K562 (cell line): ENCODE results near the gene VAC14. TPM values are rescaled to one million over a fixed set of nuclear protein-coding genes. Genes with fewer than 3 reads are reported as not detected.

Source experiments
- ATAC-seq: fragments of 200-7000 bp; cut with Tn5 transposase; 3 replicates; pipeline ENCODE4 v1.9.1; 2020; ENCODE audit warnings: moderate library complexity
- BruUV-seq: library from RNA; stranded (reverse); fragments of 400-500 nt; replicated peaks from 2 replicates; lab custom pipeline; 2021; lab: Mats Ljungman, UMichigan
- CTCF ChIA-PET: fragments of 300-600 bp; formaldehyde crosslinking; extraction: SDS; loops from one replicate; lab custom pipeline; 2021; ENCODE audit warnings: low intra/inter-chr PET ratio; lab: Yijun Ruan, JAX
- POLR2A ChIA-PET: fragments of 300-600, 350-650 bp; sonication (Branson Sonifier 250); formaldehyde crosslinking; extraction: SDS; loops from one replicate; lab custom pipeline; 2021; ENCODE audit warnings: antibody characterized with exemption, inconsistent platforms; lab: Yijun Ruan, JAX
- DNase-seq, 4 experiments: peaks; one replicate each; pipeline versions ENCODE4 v3.0.0 to v3.0.0-alpha.2; 2011 to 2018; ENCODE audit warnings: low spot score in 3 of 4, mixed read lengths in 3 of 4; ENCODE audit errors: extremely low read depth in 1 of 4
- FAIRE-seq: peaks from 2 replicates; lab custom pipeline; 2011; peaks lifted over from hg19 to GRCh38; lab: Jason Lieb, UNC
- H2AFZ ChIP-seq: 2 replicates; pipeline ENCODE4 v1.6.0; 2011; ENCODE audit warnings: low read depth, low read length, control low read depth, inconsistent platforms
- H3K27ac ChIP-seq: fragments of 200-600 bp; 3 replicates; pipeline ENCODE4 v1.8.0; 2011; ENCODE audit warnings: low read depth, mild to moderate bottlenecking, control low read depth, inconsistent platforms, low read length, moderate library complexity, mixed read lengths; ENCODE audit errors: extremely low read depth
- H3K27me3 ChIP-seq, 2 experiments: fragments of 300-600 bp in 1 of 2; 2 replicates in 1 of 2; 3 replicates in 1 of 2; pipeline versions ENCODE4 v1.6.0 to v1.8.0; 2011; ENCODE audit warnings: inconsistent platforms in 2 of 2, low read length in 2 of 2, mild to moderate bottlenecking in 1 of 2, mixed read lengths in 1 of 2, moderate library complexity in 1 of 2; ENCODE audit not compliant: control insufficient read depth in 2 of 2, insufficient read depth in 2 of 2
- H3K36me3 ChIP-seq: fragments of 300-600 bp; 3 replicates; pipeline ENCODE4 v1.8.0; 2011; ENCODE audit warnings: mild to moderate bottlenecking, low read length, inconsistent platforms; ENCODE audit not compliant: control insufficient read depth, insufficient read depth
- H3K4me1 ChIP-seq, 2 experiments: fragments of 200-600 bp in 1 of 2; replicated peaks in 1 of 2; 2 replicates in 1 of 2; 3 replicates in 1 of 2; pipeline versions ENCODE4 v1.5.1 to v1.8.0; 2011; ENCODE audit warnings: inconsistent platforms in 2 of 2, low read length in 2 of 2, mild to moderate bottlenecking in 1 of 2, mixed read lengths in 1 of 2, moderate library complexity in 1 of 2; ENCODE audit not compliant: control insufficient read depth in 2 of 2, insufficient read depth in 2 of 2
- H3K4me2 ChIP-seq: 2 replicates; pipeline ENCODE4 v1.6.1; 2011; ENCODE audit warnings: low read length, control low read depth, inconsistent platforms, mixed read lengths; ENCODE audit not compliant: insufficient read depth
- H3K4me3 ChIP-seq: fragments of 200-600 bp; sonication (generic), shearing (Covaris generic); 2 replicates; pipeline ENCODE4 v1.5.1; 2016; ENCODE audit warnings: control low read depth, inconsistent platforms
- H3K79me2 ChIP-seq: fragments of 200-600 bp; 3 replicates; pipeline ENCODE4 v1.8.0; 2011; ENCODE audit warnings: low read length, inconsistent platforms; ENCODE audit not compliant: control insufficient read depth, insufficient read depth
- H3K9ac ChIP-seq, 2 experiments: 2 replicates each; pipeline versions ENCODE4 v1.6.0 to v1.6.1; 2011; ENCODE audit warnings: low read depth in 2 of 2, low read length in 2 of 2, control low read depth in 1 of 2, inconsistent platforms in 1 of 2, mild to moderate bottlenecking in 1 of 2, mixed read lengths in 1 of 2; ENCODE audit not compliant: insufficient read depth in 1 of 2
- H3K9me1 ChIP-seq: one replicate; pipeline ENCODE4 v1.6.0; 2011; ENCODE audit warnings: inconsistent platforms, mild to moderate bottlenecking, low read length, moderate library complexity; ENCODE audit not compliant: control insufficient read depth, insufficient read depth
- H3K9me3 ChIP-seq: replicated peaks from 2 replicates; pipeline ENCODE4 v1.5.1; 2011; ENCODE audit warnings: low read depth, low read length, inconsistent platforms; ENCODE audit not compliant: control insufficient read depth, insufficient read depth
- H4K20me1 ChIP-seq: replicated peaks from 2 replicates; pipeline ENCODE4 v1.6.1; 2011; ENCODE audit warnings: low read length, inconsistent platforms, mixed read lengths; ENCODE audit not compliant: control insufficient read depth, insufficient read depth
- CHAMP1 ChIP-seq: fragments of 450-650 bp; IDR thresholded peaks from 2 replicates; pipeline ENCODE4 v1.6.1; 2016; ENCODE audit warnings: mild to moderate bottlenecking
- EGR1 ChIP-seq: fragments of 450-650 bp; conservative IDR thresholded peaks from 2 replicates; pipeline ENCODE4 v1.6.1; 2017; ENCODE audit warnings: mild to moderate bottlenecking
- HCFC1 ChIP-seq: IDR thresholded peaks from 2 replicates; pipeline ENCODE4 v1.6.1; 2012; ENCODE audit warnings: low read depth, low read length, improper control_type of control experiment
- L3MBTL2 ChIP-seq: fragments of 450-650 bp; IDR thresholded peaks from 2 replicates; pipeline ENCODE4 v1.6.1; 2016; ENCODE audit warnings: mild to moderate bottlenecking, moderate library complexity
- NFIC ChIP-seq: fragments of 450-650 bp; IDR thresholded peaks from 2 replicates; pipeline ENCODE4 v1.6.1; 2017; ENCODE audit warnings: mild to moderate bottlenecking, inconsistent platforms
- PPARD ChIP-seq: fragments of 250-450 bp; sonication (Bioruptor Pico); IDR thresholded peaks from 2 replicates; pipeline ENCODE4 v1.8.0; 2022; ENCODE audit warnings: inconsistent platforms, mild to moderate bottlenecking, moderate library complexity
- ZNF224 ChIP-seq: sonication (generic); formaldehyde crosslinking; IDR thresholded peaks from 2 replicates; pipeline ENCODE4 v1.8.0; 2022; ENCODE audit warnings: mild to moderate bottlenecking, missing genetic modification reagents
- WGBS: fragments of 100-300 bp; shearing (Covaris generic); methylation state at CpG from one replicate; pipeline ENCODE4 v1.1.6; 2016; ENCODE audit warnings: low coverage, mixed read lengths; ENCODE audit not compliant: insufficient coverage; ENCODE audit errors: missing lambda C conversion rate; 5-methylcytosine and 5-hydroxymethylcytosine counted together
- in situ Hi-C: fragments of 300-500 bp; cut with MboI; formaldehyde crosslinking; loops from 4 replicates; pipeline ENCODE4 v1.15.0; 2018; ENCODE audit warnings: inconsistent platforms, mixed read lengths
- intact Hi-C: fragments of 100-400 bp; cut with micrococcal nuclease; formaldehyde crosslinking; loops from 2 replicates; pipeline ENCODE4 v1.14.2; 2022
- polyA plus RNA-seq, 8 experiments: library from polyadenylated mRNA; depleted of rRNA in 4 of 8; stranded (reverse) in 5 of 8; unstranded in 3 of 8; fragments of >200 nt; fragmentation: Nextera tagmentation in 2 of 8; fragmentation: Illumina TruSeq in 1 of 8; extraction: Ambion mirVana in 2 of 8; extraction: Trizol in 1 of 8; gene quantifications; 2 replicates each; pipeline versions ENCODE4 v1.2.1 to v1.2.3, GENCODE V29; 2011 to 2014; ENCODE audit warnings: inconsistent platforms in 1 of 8, missing spikeins in 1 of 8
- total RNA-seq, 7 experiments: library from RNA; depleted of rRNA in 6 of 7; stranded (reverse); fragments of >200 nt in 6 of 7; fragmentation: Illumina TruSeq in 2 of 7; extraction: Trizol in 2 of 7; gene quantifications; 2 replicates each; pipeline versions ENCODE4 v1.2.1 to v1.2.3, GENCODE V29; 2011 to 2021; ENCODE audit warnings: low replicate concordance in 1 of 7
- TF ChIP-seq, protein P1 (sequence below): sonication (generic); formaldehyde crosslinking; IDR thresholded peaks from 2 replicates; pipeline ENCODE4 v1.8.0; 2023; ENCODE audit warnings: mild to moderate bottlenecking, missing genetic modification reagents
- TF ChIP-seq, protein P2 (sequence below), 2 experiments: fragments of 450-650 bp; formaldehyde crosslinking in 1 of 2; IDR thresholded peaks; 2 replicates each; pipeline versions ENCODE4 v1.4.0 to v1.6.1; 2014 to 2020; ENCODE audit warnings: mild to moderate bottlenecking in 2 of 2, borderline replicate concordance in 1 of 2, low read depth in 1 of 2

Gene VAC14
- total and polyA plus RNA-seq, 9 of the 15 experiments (the other 6 are each of a cell fraction or from before 2014, with no cell fraction given), result 1.3 to 41.6 (median 26.6) TPM

GRCh38 chr16:70767377-70768202, 33.4 kb downstream of the VAC14 start:
- Histone ChIP-seq H3K4me2 (no peak overlapping the region), H3K27me3 (no peaks in the 10 kb centered on the region), H3K4me1 (peaks cover 0 to 2% of the 10 kb centered on the region in 2 experiments; a peak in 3 of 5 replicates), H4K20me1 (no peaks in the 10 kb centered on the region; the same call in 1 of the 2 replicates), H3K27ac (no peak overlapping the region), H3K9ac (no peak overlapping the region), H3K4me3 (no peak overlapping the region), H3K79me2 (no peaks in the 10 kb centered on the region), H3K9me3 (no peaks in the 10 kb centered on the region), H3K36me3 (peaks cover 46% of the 10 kb centered on the region; the same call in 2 of the 3 replicates), H2AFZ (no peak overlapping the region), H3K9me1 (no peaks in the 10 kb centered on the region)
- ChIA-PET CTCF (no interaction called here), POLR2A (interaction anchor here (0.6 to 1.6 kb wide), 4 partner anchors 13 to 34 kb away, joined by 3 to 4 read pairs (median 3); no protein-coding TSS in a partner anchor)
- FAIRE-seq (no peak), ATAC-seq (no peak), DNase-seq (no peak)
- no TSS peak for BruUV-seq
- WGBS, result 80% methylated on average over 4 of the region's 4 CpGs
- intact Hi-C loops (loop anchor here (5.0 kb wide), 1 partner anchor 95 kb away; no protein-coding TSS in a partner anchor), in situ Hi-C loops (no loop called here)
- TF ChIP-seq, protein P1, sequence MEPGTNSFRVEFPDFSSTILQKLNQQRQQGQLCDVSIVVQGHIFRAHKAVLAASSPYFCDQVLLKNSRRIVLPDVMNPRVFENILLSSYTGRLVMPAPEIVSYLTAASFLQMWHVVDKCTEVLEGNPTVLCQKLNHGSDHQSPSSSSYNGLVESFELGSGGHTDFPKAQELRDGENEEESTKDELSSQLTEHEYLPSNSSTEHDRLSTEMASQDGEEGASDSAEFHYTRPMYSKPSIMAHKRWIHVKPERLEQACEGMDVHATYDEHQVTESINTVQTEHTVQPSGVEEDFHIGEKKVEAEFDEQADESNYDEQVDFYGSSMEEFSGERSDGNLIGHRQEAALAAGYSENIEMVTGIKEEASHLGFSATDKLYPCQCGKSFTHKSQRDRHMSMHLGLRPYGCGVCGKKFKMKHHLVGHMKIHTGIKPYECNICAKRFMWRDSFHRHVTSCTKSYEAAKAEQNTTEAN, result no peak
- no peak for TF ChIP-seq L3MBTL2
- no peak for TF ChIP-seq NFIC
- no peak for TF ChIP-seq ZNF224 (CRISPR knock-in tag)
- no peak for TF ChIP-seq EGR1
- no peak for TF ChIP-seq PPARD (CRISPR knock-in tag)
- TF ChIP-seq, protein P2, sequence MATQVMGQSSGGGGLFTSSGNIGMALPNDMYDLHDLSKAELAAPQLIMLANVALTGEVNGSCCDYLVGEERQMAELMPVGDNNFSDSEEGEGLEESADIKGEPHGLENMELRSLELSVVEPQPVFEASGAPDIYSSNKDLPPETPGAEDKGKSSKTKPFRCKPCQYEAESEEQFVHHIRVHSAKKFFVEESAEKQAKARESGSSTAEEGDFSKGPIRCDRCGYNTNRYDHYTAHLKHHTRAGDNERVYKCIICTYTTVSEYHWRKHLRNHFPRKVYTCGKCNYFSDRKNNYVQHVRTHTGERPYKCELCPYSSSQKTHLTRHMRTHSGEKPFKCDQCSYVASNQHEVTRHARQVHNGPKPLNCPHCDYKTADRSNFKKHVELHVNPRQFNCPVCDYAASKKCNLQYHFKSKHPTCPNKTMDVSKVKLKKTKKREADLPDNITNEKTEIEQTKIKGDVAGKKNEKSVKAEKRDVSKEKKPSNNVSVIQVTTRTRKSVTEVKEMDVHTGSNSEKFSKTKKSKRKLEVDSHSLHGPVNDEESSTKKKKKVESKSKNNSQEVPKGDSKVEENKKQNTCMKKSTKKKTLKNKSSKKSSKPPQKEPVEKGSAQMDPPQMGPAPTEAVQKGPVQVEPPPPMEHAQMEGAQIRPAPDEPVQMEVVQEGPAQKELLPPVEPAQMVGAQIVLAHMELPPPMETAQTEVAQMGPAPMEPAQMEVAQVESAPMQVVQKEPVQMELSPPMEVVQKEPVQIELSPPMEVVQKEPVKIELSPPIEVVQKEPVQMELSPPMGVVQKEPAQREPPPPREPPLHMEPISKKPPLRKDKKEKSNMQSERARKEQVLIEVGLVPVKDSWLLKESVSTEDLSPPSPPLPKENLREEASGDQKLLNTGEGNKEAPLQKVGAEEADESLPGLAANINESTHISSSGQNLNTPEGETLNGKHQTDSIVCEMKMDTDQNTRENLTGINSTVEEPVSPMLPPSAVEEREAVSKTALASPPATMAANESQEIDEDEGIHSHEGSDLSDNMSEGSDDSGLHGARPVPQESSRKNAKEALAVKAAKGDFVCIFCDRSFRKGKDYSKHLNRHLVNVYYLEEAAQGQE (IDR thresholded peaks at IDR 0.05; ENCODE audit: borderline replicate concordance), result no peak
- TF ChIP-seq, protein P2 (CRISPR knock-in tag; IDR thresholded peaks at IDR 0.05; ENCODE audit: low read depth), result no peak
- no peak for TF ChIP-seq HCFC1
- TF ChIP-seq CHAMP1, result no peak
